ENCODE data around the gene EIF4A3.

Gene EIF4A3

DNA sequence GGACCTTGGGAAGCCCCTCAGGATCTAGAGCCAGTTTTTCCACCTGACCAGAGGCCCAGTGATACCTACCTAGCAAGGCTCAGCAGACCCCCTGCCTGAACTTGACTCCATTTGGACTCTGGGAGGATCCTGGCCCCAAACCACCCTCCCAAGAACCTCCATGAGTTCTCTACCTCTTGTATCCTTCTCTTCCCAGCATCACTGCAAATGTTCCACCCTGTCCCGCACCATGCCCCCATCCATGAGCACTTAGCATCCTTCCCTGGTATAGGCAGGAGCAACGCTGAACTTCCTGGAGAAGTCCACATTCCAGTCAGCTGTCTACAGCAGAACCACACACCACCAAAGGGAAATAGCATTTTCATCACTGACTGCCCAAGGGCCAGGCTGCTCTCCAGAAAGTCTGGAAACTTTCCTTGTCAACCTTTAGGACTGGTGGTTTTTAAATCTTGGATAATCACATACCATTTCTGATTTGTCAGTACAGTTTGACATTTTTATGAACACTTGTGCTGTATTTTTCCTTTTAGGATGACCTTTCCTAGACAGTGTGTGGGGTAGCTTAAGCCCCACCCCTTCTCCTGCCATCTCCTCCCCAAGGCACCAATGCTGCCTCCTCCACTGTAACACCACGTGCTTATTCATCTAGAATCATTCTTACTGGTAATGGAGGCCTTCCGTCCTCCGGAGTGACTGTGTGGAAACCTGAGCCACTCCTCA, 13.9 kb downstream of the EIF4A3 start:
- no peak for DNase-seq

DNA sequence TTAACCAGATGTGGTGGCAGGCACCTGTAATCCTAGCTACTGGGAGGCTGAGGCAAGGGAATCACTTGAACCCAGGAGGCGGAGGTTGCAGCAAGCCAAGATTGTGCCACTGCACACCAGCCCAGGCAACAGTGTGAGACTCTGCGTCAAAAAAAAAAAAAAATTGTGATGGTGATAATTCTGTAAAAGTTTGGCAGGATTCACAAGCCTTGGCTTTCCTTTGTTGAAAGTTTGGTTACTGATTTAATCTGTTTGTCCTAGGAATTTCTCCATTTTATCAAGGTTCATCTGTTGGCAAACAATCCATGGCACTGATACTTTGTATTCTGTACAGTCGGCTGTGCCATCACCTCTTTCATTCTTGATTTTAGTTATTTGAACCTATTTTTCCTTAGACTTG, 15.9 kb downstream of the EIF4A3 start:
- no peak for DNase-seq

DNA sequence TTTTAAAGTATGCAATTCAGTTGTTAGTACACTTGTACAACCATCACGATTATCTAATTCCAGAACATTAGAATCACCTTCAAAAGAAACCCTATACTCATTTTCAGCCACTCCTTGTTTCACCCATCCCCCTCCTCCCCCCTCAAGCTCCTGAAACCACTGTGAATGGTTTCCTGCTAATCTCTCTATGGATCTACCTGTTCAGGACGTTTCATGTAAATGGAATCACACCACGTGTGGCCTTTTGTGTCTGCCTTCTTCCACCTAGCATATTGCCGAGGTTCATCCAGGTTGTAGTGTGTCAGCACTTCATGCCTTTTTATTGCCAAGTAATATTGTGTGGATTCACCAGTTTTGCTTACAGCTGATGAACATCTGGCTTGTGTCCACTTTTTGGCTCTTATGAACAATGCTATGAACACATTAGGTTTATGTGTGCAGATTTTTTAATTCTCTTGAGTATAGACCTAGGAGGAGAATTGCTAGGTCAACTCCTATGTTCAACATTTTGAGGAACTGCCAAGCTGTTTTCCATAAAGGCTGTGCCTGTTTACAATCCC, 17.8 kb downstream of the EIF4A3 start:
- DNase-seq, result no peak

DNA sequence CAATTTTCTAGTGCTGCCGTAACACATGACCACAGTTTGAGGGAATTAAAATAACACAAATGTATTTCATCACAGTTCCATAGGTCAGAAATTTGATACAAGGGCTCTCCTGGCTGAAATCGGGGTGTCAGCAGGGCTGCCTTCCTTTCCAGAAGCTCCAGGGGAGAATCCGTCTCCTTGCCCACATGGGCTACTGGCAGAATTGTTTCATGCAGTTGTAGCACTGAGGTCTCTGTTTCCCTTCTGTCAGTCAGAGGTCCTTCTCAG, 20.5 kb downstream of the EIF4A3 start:
- no peak for DNase-seq

DNA sequence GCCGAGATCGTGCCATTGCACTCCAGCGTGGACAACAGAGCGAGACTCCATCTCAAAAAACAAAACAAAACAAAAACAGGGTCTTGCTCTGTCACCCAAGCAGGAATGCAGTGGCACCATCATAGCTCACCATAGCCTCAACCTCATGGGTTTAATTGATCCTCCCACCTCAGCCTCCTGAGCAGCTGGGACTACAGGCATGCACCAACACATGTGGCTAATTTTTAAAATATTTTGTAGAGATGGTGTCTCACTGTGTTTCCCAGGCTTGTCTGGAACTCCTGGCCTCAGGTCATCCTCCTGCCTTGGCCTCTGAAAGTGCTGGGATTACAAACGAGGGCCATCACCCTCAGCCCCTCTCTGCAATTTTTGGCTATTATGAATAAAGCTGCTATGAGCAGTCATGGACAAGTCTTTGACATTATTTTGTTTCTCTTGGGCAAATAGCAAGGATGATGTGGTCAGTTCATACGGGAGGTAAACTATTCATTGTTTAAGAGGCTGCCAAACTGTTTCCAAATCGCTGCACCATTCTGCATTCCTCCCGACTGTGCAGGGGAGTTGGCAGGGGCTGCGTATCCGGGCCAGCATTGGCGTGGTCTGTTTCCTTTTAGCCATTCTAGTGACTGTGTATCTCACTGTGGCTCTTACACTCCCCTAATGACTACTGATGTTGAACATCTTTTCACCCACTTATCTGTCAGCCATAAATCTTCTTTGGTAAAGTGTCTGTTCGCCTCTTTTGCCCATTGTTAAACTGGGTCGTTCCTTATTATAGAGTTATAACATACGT, 21.1 kb downstream of the EIF4A3 start:
- no peak for DNase-seq

DNA sequence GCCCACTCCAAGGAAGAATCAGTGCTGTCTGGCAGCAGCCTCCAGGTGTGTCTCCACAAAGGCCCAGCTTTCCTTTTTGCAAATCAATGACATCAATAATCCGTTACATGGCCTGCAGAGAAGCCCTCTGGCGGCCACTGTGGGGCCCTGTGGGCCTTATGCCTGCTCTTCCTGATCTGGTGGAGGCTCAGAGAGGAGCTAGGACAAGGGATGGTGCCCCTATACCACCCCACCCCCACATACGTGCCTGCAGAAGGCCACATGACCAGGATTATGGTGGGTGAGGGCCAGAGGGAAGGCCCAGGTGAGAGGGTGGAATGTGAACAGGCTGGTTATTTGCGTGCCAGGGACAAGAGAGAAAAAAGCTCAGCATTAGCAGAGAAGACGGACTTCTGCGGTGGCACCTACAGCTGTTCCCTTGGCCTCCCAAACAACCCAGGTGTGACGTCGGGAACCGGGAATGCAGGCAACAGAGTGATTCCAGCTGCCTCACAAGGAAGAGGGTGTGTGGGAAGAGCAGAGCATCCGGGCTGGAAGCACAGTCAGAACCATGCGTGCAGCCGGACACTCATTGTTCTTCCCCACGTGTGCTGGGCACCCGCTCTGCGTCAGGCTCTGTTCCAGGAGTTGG, 22.5 kb downstream of the EIF4A3 start:
- no peak for DNase-seq

DNA sequence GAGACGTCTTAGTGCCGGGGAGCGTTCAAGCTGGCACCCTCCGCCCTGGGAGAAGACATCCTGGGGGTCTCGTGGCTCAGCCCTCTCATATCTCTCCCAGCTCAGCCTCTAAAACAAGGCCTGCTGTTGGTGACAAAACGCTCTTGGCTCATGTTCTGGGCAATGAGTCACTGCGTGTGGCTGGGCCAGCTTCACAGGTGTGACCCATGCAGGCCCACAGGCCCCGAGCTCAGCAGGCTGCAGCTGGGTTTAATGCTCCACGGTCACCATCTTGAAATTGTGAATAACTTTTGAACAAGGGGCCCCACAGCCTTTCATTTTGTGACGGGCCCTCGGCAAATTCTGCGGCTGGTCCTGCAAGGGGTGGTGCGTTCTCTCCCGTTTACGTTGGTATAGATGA, 23.1 kb downstream of the EIF4A3 start:
- DNase-seq, result no peak

DNA sequence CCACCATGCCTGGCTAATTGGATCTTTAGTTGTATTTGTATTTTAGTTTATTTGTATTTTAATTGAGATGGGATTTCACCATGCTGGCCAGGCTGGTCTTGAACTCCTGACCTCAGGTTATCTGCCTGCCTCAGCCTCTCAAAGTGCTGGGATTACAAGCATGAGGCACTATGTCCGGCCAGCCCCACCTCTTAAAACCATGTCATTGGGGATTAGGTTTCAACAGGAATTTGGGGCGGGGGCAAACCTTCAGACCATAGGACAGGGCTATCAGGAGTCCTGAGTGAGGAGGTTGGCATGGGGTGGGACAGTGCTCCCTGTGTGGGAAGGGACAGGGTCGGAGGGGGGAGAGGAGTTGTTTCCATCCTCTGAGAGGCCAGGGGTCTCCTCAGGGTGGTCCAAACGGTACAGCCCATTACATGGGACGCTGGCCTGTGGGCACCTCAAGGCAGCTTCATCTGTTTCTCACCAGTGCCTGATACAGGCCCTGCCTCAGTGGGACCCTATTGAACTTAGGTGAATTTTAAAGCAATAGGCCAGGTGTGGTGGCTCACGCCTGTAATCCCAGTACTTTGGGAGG, 23.9 kb downstream of the EIF4A3 start:
- DNase-seq, result no peak

DNA sequence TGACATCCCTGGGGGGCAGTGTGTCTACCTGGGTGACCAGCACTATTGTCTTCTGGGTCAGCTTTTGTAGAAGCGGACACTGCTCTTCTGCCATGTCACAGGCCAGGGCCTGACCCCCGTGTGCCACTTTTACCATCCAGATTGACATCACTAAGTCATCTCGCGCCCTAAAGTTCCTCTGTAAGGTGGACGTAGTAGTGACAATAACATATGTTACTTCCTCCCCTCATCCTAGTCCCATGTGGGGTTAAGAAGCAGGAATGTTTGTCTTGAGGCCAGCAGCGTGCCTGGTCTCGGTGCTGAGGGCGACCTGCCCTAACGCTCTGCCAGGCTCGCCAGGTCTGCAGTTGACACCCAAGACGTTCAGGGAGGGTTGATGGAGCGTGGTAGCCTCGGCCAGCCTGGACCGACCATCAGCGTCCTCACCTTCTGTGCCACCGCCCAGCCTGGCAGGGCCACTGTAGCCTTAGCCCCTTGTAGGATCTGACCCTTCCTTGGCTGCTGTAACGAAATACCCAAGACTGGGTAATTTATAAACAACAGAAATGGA, 24.8 kb downstream of the EIF4A3 start:
- no peak for DNase-seq

DNA sequence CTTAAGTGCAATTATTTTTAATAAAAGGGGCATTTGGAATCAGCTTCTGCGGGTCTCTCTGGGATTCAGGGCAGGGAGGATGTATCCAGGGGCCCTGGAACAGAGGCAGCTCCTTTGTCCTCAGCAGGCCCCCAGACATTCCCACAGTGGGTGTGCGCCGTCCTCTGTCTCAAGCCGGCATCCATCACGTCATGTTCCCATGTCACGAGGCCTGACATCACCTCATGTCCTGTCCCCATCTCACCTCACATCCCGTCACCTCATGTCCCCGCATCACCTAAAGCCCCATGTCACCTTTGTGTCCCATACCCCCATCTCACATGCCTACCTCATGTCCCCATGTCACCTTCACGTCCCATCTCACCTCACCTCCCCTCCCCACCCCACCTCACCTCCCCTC, 27.1 kb downstream of the EIF4A3 start:
- DNase-seq, result no peak

DNA sequence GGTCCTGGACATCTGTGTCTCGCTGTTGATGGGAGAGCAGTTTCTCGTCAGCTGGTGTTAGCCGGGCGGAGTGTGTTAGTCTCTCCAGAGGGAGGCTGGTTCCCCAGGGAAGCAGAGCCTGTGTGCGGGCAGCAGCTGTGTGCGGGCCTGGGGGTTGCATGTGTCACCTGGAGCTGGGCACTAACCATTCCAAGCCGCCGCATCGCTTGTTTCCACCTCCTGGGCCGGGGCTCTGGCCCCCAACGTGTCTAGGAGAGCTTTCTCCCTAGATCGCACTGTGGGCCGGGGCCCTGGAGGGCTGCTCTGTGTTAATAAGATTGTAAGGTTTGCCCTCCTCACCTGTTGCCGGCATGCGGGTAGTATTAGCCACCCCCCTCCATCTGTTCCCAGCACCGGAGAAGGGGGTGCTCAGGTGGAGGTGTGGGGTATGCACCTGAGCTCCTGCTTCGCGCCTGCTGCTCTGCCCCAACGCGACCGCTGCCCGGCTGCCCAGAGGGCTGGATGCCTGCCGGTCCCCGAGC, 27.6 kb downstream of the EIF4A3 start:
- DNase-seq, result no peak

DNA sequence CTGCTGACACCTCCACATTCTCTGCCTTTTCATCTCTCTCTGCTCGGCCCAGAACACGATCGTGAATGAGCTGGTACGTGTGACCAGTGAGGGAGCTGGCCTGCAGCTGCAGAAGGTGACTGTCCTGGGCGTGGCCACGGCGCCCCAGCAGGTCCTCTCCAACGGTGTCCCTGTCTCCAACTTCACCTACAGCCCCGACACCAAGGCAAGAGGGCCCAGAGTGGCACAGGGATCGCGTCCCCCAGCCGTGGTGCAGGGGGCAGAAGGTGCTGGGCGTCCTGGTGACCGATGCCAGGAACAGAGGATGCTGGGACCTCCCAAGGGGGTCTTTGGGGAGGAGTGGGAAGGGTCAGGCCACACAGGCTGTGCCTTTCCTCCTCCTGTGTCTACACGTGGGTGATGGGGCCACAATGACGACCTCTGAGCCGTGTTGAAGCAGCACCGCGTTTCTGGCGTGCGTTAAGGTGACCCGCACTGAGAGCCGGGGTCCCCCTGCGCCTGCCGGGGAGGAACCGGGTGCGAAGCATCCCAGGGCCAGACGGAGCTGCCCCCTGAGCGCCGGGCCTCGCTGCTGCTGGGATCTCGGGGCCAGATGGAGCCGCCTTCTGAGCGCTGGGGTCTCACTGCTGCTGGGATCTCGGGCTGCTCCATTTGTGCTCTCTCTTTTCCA, 28.2 kb downstream of the EIF4A3 start:
- no peak for DNase-seq

DNA sequence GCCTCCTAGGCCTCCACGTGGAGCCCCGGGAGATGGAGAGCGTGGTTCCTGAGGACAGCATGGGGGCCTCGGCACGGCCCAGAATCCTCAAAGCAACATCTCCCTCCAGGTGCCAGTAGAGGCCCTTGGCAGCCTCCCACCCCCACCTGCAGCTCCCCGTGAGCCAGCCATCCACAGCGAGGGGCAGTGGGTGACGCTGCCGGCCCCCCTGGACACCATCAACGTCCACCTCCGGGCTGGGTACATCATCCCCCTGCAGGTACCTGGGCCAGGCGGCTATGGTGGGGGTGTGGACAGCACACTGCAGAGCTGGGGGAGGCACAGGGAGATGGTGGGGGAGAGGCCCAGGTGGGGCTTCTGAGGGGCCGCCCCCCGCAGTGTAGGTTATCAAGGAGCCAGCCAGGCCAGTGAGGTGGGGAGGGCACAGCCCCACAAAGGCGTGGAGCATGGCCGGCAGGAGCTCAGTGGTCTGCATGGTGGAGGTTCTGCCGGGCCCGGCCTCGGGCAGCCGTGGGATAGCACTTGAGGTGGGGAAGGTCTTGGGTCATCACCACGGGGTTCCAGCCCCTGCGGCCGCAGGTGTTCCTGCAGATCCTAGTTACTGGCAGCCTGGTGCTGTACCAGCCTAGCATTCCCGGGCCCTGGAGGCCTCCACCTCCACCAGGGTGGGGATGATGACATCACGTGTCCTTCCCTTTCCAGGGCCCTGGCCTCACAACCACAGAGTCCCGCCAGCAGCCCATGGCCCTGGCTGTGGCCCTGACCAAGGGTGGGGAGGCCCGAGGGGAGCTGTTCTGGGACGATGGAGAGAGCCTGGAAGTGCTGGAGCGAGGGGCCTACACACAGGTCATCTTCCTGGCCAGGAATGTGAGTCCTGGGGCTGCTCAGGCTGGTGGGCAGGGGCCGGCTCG, 29.2 kb downstream of the EIF4A3 start:
- no peak for DNase-seq

DNA sequence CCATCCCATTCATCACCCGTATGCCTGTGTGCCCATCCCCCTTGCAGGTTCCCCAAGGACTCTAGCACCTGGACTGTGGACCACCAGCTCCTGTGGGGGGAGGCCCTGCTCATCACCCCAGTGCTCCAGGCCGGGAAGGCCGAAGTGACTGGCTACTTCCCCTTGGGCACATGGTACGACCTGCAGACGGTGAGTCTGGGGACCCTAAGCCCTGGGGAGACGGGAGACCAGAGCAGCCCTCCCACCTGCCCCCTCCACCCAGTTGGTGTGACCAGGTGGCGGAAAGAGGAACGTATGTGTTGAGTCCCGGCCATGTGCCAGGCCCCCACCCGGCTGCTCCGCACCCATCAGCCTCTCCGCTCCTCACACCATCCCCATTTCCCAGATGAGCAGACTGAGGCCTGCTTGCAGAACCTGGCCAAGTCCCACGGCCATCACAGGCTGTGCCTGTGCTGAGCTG, 30.0 kb downstream of the EIF4A3 start:
- DNase-seq, result no peak

DNA sequence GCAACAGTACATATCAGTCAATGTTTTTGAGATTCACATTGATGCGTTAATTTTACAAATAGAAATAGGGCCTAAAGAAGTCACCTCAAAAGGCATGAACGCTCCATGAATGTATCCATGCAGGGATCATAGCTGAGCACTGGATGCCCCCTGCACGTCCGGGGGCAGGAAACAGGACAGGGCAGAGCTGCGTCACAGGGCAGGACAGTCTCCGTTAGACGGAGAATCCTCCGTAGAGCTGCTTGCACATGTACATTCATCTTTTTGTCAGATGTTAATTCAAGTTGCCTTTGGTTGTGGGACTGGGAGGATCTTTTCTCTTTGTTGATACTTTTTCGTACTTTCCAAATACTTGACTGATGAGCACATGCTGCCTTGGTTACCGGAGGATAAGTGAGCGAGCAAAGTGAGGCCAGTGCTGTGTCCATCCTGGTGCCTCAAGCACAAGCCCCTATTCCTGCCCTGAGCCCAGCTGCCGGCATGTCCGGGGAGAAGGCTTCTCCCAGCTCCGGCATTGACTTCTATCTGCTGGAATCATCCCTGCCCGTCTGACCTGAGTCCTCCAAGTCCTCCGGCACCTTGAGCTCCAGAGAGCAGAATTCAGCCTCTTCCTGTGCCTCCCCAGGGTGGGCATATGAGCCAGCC, 30.5 kb downstream of the EIF4A3 start:
- no peak for DNase-seq

DNA sequence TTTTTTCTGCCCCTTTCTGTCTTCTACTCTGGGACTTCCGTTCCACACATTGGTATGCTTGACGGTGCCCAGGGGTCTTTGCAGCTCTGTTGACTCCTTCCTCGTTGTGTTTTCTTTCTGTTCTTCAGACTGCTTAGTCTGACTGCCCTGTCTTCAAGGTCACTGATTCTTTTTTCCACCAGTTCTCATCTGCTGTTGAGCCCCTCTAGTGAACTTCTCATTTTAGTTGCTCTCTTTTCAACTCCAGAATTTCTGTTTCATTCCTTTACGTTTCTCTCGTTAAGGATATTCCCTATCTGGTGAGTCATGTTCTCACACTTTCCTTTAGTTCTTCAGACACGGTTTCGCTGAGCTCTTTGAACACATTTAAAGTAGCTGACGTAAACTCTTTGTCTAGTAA, 31.8 kb downstream of the EIF4A3 start:
- DNase-seq, result no peak

DNA sequence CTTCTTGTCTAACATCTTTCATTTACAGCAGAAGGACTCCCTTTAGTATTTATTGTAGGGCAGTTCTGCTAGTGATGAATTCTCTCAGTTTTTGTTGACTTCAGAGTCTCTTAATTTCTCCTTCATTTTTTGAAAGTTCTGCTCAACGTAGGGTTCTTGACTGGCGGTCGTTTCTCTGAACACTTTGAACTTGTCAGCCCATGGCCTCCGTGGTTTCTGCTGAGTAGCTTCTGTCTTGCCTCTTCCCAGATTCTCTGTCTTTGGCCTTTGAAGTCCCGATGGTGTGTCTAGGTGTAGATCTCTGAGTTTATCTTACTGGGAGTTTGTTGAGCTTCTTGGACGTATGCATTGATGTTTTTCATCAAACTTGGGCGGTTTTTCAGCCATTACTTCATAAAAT, 32.2 kb downstream of the EIF4A3 start:
- DNase-seq, result no peak

DNA sequence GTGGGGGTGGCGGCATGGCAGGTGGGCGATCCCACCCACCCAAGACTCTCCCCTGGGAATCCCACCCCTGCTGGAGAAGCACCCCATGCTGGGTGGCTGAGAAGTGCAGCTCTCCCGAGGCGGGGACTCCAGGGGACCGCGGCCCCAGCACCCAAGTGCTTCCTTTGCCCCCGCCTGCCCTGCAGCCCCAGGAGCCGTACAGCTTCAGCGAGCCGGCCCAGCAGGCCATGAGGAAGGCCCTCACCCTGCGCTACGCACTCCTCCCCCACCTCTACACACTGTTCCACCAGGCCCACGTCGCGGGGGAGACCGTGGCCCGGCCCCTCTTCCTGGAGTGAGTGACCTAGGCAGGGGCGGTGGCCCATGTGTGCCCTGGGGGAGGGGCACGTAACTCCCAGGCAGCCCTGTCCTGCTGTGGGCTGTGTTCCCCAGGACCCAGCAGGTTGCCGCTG, 33.9 kb downstream of the EIF4A3 start:
- DNase-seq, result no peak

DNA sequence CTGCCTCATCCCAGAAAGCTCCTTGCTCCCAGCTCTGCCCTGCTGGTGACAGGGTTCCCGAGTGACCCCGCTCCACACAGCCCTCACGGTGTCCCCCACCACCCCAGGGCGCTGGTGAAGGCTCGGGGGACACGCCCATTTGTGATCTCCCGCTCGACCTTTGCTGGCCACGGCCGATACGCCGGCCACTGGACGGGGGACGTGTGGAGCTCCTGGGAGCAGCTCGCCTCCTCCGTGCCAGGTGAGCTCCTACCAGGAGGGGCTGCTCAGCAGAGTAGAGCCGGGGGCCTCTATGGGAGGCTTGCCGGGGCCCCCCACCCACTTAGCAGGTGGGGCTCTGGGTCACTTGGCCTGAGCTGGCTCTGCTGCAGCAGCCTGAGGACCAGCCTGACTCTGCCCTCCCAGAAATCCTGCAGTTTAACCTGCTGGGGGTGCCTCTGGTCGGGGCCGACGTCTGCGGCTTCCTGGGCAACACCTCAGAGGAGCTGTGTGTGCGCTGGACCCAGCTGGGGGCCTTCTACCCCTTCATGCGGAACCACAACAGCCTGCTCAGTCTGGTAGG, 34.4 kb downstream of the EIF4A3 start:
- no peak for DNase-seq

DNA sequence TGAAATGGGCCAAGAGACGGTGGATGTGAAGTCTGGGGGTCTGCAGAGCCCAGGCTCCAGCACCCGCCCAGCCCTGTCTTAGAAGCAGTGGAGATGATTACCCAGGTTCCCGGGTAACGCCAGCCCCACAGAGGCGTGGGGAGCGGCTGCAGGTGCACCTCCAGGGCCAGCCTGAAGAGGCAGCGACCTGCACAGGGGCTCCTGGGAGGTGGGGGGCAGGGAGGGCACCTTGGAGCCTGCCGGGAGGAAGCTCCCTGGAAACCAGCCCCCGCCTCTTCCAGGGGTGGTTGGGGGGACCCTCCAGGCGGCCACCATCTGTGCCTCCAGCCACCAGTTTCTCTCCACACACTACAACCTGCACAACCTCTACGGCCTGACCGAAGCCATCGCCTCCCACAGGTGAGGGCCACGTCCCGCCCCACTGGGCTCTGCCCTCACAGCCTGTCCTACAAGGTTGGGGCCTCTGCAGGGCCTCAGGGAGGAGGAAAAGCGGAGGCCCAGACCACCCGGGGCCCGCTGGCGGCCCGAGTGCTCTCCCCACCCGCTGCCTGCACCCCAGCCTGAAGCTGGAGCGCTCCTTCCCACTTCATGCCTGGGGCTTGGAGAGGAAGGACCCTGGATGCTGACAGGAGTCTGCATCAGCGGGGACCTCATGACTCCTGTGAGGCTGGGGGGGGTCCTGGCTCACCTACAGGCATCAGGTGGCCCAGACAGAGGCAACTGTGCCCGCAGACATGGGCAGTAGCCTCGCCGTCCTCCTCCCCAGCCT, 35.0 kb downstream of the EIF4A3 start:
- no peak for DNase-seq

All from hematopoietic multipotent progenitor cell treated with erythropoietin and hydrocortisone succinate and interleukin-3 and kit ligand, for 6 days (in vitro differentiated cells).